Measurements from ENCODE around the gene B3GNT5.

The B3GNT5 gene

DNA sequence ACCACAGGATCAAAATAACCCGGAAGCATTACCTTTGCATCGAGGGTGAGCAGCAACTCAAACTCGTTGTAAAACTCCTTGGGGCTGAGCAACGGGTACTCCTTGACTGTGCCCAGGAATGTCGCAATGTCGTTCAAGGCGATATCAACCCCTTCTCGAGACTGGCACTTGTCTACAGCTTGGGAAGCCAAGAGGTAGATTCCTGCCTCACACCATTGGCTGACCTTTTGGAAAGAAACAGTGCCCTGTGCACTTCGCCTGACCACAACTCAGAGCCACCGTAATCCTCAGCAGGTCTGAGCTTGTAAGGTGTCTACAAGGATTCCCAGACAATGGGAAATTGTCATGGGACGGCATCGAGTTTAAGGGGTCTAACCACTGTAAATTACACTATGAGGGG, 43.9 kb downstream of the B3GNT5 start:
- DNase-seq: no peak

DNA sequence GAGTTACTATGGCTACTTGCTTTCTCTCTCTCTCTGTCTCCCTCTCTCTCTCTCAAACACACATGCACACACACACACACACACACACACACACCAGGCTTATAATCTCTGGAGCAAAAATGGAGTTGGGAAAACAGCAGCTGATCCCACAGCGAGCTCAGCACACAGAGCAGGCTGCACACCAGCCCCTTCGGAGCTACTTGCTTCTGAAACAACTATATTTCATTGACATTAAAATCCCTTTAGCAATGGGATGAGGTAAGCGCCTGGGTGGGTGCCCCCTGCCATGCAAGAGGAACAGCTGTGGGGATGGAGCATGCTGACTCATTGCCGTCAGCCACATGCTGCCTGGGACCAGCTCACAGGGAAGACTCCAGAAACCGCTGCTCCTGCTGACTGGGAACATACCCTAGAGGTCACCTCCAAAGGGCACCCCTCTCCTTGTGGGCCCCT, 45.7 kb downstream of the B3GNT5 start:
- DNase-seq: no peak

DNA sequence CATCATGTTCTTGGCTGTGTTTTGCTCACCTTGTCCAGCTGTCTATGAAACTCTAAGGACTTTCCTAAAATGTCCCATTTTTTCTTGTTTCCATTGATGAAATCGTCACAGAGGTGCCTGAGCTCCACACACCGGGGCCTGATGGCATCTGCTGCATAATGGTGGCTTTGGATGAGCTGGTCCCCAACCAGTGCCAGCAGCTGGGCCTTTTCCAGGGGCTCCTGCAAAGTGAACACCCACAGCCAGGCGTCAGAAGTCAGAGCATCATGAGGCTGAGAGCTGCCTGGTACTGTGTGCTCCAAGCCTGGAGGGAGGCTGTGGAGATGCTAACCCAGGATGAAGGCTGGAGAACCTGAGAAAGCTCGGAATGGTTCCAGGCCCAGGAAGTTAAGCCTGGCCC, 46.9 kb downstream of the B3GNT5 start:
- no peak for DNase-seq

DNA sequence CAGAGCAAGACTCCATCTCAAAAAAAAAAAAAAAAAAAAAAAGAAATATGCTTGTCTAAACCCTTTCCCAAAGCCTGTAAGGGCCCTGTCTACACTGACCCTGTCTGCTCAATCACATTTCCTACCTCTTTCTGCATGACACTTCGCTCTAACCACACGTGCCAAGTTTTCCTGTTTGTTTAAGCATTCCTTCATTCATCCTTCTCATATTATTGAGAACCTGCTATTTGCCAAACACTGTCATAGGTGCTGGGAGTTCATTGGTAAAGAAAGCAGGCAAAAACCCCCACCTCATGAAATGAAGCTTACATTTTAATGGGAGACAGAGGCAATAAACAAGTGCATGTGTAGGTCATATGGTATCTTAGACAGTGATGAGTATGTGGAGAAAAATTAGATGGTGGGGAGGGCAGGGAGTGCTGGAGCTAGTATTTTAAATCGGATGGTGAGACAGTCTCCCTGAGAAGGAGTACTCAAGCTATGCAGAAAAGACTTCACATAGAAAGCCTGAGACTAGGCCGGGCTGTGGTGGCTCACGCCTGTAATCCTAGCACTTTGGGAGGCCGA, 48.0 kb downstream of the B3GNT5 start:
- DNase-seq: no peak

DNA sequence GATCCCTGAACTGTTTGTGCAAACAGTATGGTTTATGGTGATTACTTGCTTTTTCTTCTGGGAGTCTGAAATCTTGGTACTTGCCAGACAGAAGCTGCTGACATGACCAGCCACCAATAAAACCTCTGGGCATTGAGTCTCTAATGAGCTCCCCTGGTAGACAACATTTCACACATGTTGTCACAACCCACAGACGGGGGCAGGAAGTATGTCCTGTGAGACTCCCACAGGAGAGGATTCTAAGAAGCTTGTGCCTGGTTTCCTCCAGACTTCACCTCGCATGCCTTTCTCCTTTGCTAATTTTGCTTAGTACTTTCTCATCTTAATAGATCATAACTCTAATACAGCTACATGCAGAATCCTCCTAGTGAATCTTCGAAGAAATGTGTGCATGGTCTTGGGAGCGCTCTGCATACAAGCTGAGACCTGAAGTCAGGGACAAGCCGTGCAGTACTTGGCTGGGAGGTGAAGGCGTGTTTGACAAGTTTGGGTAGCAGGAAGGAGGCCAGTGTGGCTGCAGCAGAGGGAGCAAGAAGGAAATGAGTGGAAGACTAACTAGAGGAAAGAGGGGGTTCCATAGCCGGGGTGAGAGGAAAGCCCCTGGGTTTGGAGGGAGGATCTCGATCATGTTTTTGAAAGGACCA, 49.0 kb downstream of the B3GNT5 start:
- no peak for DNase-seq

DNA sequence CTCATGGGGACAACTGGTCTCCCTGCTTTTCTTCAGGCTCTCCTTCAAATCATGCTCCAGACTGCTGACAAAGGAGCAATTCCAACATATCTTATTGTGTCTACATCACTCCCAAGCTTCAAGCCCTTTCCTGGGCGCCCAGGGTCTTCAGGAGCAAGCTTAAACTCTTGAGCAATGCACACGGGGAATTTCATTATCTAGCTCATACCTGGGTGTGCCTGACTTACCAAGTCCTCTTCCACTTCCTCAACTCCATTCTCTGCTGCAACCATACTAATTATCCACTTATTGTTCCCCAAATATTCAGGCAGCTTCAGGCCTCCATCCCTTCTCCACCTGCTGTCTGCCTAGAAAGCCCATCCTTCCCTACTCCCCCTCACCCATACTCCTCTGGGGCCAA, 50.6 kb downstream of the B3GNT5 start:
- DNase-seq: no peak

DNA sequence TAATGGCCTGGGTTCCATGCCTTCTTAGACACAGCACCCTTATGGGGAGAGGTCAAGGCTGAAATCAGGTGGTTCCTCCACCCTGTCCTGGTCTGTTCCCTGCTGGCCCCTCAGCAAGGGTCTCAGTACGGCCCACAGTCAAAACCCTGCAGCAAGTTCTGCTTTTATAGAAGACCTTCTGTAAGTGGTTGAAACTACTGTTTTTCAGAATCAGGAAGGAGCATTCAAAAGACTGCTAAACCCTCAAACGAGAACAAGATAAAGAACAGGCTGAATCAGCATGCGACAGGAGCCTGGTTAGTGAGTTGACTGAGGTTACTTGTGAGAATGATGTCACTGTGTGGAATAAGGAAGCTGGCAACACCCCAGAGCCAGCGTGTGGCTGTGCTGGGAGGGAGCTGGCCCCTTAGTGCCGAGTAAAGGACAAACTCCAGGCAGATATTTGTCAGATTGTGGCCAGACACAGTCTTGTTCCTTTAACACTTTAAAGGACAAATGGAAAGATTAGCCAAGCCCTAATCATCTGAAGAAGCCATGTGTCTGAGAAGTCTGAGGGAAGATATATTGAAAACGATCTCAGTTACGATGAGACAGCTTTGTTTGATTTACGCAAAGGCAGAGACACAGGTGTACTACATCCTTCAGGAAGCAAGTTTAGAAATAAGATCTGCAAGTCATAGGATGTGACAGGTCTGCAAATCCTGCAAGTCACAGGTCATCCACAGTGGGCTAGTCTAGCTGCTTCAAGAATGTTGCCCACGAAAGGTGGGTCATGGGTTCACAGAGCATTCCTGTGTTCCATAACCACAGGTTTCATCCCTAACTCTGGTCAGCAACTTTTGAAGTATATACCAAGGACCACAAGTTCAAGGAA, 54.0 kb downstream of the B3GNT5 start:
- DNase-seq: no peak

DNA sequence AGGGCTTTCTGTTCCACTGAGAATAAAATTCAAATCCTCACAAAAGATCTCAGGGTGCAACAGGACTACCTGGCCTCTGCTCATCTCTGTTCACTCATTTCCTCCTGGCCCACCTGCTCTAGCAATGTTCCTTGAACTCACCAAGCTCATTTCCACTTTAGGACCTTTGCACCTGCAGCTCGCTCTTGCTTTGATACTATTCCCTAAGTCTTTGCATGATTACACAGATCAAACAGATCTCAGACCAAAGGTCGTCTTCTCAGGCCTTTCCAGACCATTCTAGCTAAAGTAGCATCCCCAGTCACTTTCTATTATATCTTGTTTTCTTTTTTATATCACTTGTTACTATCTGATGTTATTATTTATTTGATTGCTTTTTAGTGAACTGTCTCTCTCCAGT, 54.7 kb downstream of the B3GNT5 start:
- no peak for DNase-seq

DNA sequence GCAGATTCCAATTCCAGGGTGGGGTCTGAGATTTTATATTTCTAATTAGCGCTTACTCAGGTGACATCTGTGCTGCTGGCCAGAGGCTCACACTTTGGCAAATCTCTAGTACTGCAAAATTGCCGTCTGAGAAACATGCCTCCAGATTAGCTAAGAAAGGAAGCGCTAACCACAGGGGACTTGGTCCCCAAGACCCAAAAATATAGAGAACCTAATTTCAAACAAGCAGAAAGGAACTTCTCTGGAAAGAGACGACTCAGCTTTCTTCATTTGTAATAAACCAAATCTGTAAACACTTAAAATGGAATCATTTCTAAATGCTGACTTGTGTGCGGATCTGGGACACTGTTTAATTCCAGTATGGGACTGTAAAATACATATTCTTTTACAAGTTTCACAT, 55.7 kb downstream of the B3GNT5 start:
- DNase-seq: no peak

DNA sequence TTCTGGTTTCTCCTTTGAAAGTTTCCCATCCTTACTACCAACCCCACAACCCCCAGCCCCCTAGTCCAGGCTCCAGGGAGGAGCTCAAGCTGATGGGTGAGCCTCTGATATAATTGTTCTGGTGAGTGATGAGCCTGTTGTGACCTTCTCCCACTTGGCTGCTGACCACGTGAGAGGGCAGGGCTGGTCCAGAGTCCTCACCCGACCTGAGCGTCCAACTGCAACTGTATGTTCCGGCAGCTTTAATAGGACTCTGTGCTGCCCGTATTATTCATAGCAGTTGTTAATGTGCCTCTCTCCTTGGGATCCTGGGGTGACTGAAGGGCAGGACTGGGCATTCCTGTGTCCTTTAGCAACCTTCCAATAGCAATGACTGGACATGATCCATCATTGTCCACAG, 56.2 kb downstream of the B3GNT5 start:
- DNase-seq: no peak

DNA sequence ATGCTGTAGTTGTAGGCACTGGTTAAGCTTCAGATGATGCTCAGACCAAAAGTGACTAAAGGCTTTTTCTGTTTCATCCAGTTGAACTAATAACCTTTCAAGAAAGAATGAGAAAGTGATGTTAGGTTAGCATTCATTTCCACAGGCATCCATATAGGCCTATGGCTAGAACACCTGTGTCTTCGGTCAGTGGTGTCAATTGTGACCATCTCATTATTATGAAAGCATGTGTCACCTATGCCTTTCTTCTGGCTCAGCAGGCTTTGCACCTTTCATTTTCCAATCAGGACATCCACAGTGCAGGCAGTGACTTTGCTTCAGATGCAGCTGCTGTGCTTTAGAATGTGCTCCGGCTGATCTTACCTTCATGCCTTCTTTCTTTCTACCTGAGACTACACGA, 57.9 kb downstream of the B3GNT5 start:
- DNase-seq: no peak

DNA sequence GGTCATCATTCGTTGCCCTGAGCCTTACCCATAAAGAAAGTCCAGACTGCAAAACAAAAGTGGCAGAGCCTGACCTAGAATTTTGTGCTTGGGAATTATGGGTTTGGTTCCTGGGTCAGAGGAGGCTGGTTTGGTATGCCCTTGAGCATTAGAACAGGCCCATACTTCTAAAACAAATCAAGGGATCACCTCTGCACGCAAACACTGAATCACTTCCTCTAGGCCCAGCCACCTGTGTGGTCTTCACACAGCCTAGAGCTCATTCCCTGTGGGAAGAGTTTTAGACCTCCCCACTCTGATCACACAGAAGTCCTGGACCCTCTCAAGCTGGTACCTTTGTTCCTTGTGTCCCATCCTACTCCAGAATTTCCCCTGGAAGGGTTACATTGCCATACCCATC, 59.4 kb downstream of the B3GNT5 start:
- DNase-seq: no peak

DNA sequence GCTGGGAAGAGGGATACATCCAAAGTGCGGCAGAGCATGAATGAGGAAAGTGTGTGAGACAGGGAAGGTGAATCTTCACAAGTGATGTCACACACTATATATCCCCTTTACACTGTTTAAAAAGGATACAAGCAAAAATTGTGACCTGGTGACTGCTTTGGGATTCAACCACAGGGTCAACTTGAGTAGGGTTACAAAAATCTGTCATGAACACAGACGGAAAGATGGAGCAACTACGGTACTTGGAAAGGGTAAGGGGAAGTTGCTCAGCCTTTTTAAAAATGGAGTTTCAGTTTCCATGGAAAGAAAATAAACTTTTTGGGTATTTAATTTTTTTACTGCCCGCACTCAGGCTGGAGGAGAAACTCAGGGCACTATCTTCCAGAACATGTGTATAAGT, 60.3 kb downstream of the B3GNT5 start:
- no peak for DNase-seq

DNA sequence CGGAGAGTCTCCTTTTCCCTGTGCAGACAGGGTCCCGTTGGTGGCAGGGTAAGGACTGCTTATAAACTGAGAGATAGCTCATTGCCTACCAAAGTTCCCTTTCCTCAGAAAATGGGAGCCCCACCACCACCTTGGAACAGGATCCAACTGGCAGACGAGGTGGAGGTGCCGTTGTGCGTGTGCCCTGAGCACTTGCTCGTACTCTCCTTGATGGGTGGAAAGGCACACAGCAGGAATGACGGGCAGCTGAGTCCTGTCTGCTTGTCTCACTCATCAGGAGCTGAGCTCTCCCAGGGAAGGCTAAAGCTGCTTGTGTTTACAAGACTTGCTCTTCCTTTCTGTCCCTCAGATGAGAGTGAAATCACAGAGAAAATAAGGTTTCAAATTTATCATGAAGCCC, 60.7 kb downstream of the B3GNT5 start:
- no peak for DNase-seq

DNA sequence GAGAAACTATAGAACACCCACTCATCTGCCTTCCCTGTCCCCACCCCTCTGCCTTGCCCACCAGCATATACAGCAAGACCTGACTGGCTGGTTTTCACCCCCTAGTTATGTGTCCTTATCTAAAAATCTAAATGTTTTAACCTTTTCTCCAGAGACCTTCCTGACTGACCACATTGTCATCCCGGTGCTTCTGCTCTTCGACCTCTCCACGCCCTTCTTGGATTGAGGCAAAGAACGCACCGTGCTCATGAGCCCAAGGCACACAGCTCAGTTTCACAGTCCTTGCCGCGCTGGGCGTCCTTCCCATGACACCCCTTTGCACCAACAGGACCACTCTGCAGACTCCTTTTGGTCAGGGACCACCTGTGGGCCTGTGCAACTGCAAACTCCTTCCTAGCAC, 62.7 kb downstream of the B3GNT5 start:
- no peak for DNase-seq

DNA sequence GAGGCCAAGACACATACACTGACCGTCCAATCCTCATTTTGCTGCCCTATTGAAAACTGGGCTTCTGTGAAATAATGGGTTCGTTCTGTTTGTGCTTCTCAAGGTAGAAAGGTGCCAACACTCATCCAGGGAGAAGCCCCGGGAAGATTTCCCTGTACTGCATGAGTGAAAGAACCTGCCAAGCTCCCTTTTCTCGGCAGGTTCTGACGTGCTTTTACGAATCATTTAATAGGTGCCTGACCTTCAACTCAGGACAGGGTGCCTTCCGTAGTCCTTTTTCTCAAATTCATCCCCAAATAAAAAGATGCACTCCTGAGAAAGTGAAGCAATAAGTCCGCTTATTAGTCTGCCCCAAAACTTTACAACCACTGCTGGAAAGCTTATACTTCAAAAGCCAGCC, 64.2 kb downstream of the B3GNT5 start:
- no peak for DNase-seq

DNA sequence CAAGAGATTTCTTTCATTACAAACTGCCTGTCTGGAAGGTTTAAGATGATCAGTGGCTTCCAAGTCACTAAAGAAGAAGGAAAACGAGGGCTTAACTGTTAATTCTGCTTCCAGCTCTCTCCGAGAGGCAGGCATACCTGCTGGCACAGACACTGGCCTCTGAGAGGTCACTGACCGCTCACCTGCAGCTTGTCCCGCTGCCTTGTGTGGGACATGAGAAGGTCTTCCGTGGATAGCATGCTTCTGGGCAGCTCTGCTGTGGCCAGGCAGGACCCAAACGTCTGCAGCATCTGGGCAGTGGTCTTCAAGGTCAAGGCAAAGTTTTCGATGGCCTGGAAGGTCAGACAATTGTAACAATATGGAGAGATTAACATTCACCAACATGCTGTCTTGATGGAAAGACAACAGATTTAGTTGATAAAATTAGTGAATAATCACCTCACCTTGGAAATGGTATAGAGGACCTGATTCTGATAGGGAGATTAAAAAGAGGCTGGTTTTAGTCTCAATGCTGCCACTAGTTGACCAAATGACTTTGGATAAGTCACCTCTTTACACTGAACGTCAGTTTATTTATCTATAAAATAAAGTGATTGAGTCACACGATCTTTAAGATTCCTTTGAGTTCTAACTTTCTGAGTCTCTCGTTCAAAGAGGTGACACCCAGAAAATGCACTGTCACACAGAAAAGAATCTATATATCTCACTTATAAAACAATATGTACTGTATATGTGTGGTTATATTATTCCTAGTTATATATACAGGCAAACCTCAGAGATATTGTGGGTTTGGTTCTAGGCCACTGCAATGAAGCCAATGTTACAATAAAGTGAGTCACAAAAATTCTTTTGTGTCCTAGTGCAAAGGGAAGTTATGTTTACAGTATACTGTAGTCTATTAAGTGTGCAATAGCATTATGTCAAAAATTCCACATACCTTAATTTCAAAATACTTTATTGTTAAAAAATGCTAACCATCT, 65.1 kb downstream of the B3GNT5 start:
- DNase-seq: no peak

DNA sequence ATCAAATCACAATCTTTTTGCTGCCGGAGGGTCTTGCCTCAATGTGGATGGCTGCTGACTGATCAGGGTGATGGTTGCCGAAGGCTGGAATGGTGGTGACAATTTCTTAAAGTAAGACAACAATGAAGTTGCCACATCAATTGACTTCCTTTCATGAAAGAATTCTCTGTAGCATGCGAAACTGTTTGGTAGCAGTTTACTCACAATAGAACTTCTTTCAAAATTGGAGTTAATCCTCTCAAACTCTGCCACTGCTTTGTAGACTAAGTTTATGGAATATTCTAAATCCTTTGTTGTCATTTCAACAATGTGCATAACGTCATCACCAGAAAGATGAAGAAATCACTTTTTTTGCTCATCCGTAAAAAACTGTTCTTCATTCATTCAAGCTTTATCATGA, 65.8 kb downstream of the B3GNT5 start:
- no peak for DNase-seq

DNA sequence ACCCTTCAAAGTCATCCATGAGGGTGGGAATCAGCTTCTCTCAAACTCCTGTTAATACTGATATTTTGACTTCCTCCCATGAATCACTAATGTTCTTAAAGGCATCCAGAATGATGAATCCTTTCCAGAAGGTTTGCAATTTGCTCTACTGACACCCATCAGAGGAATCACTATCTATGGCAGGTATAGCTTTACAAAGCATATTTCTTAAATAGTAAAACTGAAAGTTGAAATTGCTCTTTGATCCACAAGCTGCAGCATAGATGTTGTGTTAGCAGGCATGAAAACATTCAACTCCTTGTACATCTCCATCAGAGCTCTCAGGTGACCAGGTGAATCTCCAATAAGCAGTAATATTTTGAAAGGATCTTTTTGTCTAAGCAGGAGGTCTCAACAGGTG, 66.3 kb downstream of the B3GNT5 start:
- no peak for DNase-seq

All from stimulated activated naive CD4-positive, alpha-beta T cell treated with Interleukin-2 at 50 U/mL for 16 hours (primary cell).